Measurements from ENCODE around the gene CPSF7.

CPSF7 gene

DNA sequence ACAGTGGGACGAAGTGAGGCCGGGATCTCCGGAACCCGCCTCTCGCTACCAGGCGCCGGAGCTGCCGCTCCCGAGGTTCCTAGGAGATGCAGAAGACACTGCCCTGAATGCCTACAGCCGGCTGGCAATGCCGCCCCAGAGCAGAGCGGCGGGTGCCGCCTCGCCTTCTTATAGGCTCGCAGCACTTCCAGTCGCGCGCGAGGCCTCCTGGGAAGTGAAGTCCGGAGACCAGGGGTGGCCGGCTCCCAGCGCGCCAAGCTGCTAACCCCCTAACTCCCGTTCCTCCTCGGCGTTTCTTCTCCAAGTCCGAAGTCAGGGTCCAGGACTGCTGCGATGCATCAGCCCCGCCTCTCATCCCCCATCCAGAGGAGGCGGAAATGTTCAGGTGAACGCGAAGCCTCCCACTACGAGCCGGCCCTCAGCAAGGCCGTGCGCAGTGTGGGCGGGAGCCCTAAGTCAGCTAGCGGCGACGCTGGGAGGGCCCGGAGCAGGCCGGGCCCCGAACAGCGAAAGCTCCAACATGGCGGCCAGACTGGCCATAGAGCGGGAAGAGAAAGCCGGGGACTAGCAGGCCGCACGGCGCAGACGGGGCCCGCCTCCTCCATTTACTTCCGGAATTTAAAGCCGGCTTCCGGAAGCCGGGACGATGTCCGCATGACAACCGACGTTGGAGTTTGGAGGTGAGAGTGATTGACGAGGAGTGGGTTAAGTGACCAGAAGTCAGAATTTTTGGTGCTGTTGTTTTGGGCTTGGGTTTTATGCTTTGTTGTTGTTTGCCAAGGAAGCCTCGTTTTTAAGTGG is 67.8 kb downstream of the CPSF7 start, which contains the start of the genes CYB561A3 and TMEM138:
CYB561A3 (minus strand) TSS at position 142 of the 801 bp plus-strand sequence. CDS start 5,169 bp downstream, outside the sequence.
TMEM138 (plus strand) TSS at position 634 of the 801 bp plus-strand sequence. CDS start 2,017 bp downstream, outside the sequence.
- no peaks in the 10 kb centered on the region for H3K27me3 ChIP-seq (replicated peaks)
- H3K27ac ChIP-seq = peak within 1 kb of the TSS; percentile 93
- H3K36me3 ChIP-seq (replicated peaks) = peaks cover 25% of the 10 kb centered on the region
- TF ChIP-seq CTCF (IDR thresholded peaks at IDR 0.05; ENCODE audit: low read depth, low read length, missing control alignments) = no peak
- H3K4me3 ChIP-seq (ENCODE audit: low read depth, low read length) = peak within 1 kb of the TSS; percentile 76
- peak; percentile 89 for DNase-seq
- in situ Hi-C loops (cut with HindIII; ENCODE audit: low pct_ligation_motif_present, low sequenced_read_pairs) = no loop called here

GRCh38 chr11:61361237-61361740 is 68.5 kb downstream of the CPSF7 start:
- peak overlapping the region; percentile 93 for H3K27ac ChIP-seq
- no peak for TF ChIP-seq CTCF (IDR thresholded peaks at IDR 0.05; ENCODE audit: low read depth, low read length, missing control alignments)
- in situ Hi-C loops (cut with HindIII; ENCODE audit: low pct_ligation_motif_present, low sequenced_read_pairs) = no loop called here

GRCh38 chr11:61359516-61359915 is 70.3 kb downstream of the CPSF7 start:
- Histone ChIP-seq H3K36me3 (replicated peaks) (peaks cover 9% of the 10 kb centered on the region), H3K4me3 (ENCODE audit: low read depth, low read length) (no peak overlapping the region), H3K27ac (no peak overlapping the region), H3K27me3 (replicated peaks) (no peaks in the 10 kb centered on the region)
- TF ChIP-seq CTCF (IDR thresholded peaks at IDR 0.05; ENCODE audit: low read depth, low read length, missing control alignments) = no peak
- DNase-seq = no peak
- in situ Hi-C loops (cut with HindIII; ENCODE audit: low pct_ligation_motif_present, low sequenced_read_pairs) = no loop called here

More at GRCh38 chr11:61361237-61361740, 68.5 kb downstream of the CPSF7 start:
- no peak for DNase-seq
- Histone ChIP-seq H3K4me3 (ENCODE audit: low read depth, low read length) (peak overlapping the region; percentile 76), H3K36me3 (replicated peaks) (peaks cover 21% of the 10 kb centered on the region), H3K27me3 (replicated peaks) (no peaks in the 10 kb centered on the region)

GRCh38 chr11:61358566-61358965 is 71.2 kb downstream of the CPSF7 start:
- in situ Hi-C loops (cut with HindIII; ENCODE audit: low pct_ligation_motif_present, low sequenced_read_pairs) = no loop called here
- DNase-seq = no peak
- no peak overlapping the region for H3K27ac ChIP-seq
- no peak for TF ChIP-seq CTCF (IDR thresholded peaks at IDR 0.05; ENCODE audit: low read depth, low read length, missing control alignments)
- H3K4me3 ChIP-seq (ENCODE audit: low read depth, low read length) = no peak overlapping the region
- H3K36me3 ChIP-seq (replicated peaks) = peaks cover 3% of the 10 kb centered on the region
- H3K27me3 ChIP-seq (replicated peaks) = no peaks in the 10 kb centered on the region

DNA sequence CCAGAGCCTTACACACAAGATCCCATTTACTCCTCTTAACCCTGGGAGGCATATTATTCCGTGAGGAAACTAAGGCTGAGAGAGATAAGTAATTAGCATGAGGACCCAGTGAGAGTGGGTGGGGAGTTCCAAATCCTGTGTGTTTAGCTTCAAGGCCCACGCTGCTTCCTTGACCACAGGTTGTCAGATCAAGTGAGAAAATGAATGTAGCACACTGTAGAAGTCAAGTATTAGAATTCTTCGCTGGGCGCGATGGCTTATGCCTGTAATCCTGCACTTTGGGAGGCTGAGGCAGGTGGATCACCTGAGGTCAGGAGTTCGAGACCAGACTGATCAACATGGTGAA is 71.9 kb downstream of the CPSF7 start:
- DNase-seq = no peak
- Histone ChIP-seq H3K36me3 (replicated peaks) (peaks cover 9% of the 10 kb centered on the region), H3K27ac (no peak overlapping the region), H3K4me3 (ENCODE audit: low read depth, low read length) (no peak overlapping the region), H3K27me3 (replicated peaks) (no peaks in the 10 kb centered on the region)
- in situ Hi-C loops (cut with HindIII; ENCODE audit: low pct_ligation_motif_present, low sequenced_read_pairs) = no loop called here
- no peak for TF ChIP-seq CTCF (IDR thresholded peaks at IDR 0.05; ENCODE audit: low read depth, low read length, missing control alignments)

All from brain microvascular endothelial cell (primary cell).